Measurements from ENCODE around the gene CEP350. TPM values are rescaled to one million over a fixed set of nuclear protein-coding genes. Genes with fewer than 3 reads are reported as not detected.

The CEP350 gene
- total and polyA plus RNA-seq, 12 donors: 4.1 to 71.4 (median 42.4) TPM

DNA sequence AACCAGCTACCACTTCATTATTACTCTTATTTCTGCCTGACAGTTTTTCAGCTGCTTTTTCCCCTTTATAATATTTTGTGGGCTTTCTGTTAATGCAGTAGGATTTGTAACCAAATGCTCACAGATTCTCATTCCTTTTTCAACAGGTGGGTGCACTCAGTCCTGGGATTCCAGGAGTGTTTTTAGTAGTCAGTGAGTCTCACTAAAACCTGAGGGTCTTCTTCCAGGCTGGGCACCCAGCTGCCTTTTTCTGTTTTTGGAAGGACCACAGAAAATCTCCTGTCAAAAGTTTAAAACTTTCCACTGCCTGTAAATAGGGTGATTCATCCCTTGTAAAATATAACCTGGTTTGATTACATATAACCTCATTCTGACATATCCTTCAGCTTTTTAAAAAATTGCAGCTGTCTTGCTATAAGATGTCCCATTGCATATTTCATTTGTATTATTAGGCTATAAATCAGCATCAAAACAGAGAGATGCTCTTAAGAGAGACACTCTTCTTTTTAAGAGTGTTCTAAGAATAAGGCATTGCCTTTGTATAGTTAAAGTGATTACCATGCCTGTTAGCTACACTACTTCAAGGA lies 16.8 kb upstream of the CEP350 start:
- Histone ChIP-seq H3K9me3 (replicated peaks in 1 of 3) (no peaks in the 10 kb centered on the region), H3K4me1 (replicated peaks in 1 of 2) (peaks cover 0 to 8% of the 10 kb centered on the region in 2 donors), H3K27me3 (no peaks in the 10 kb centered on the region), H3K4me3 (no peak overlapping the region), H3K27ac (no peak overlapping the region), H3K36me3 (replicated peaks in 1 of 2) (no peaks in the 10 kb centered on the region)
- no peak for DNase-seq
- intact Hi-C loops (cut with DNase I): no loop called here
- TF ChIP-seq, protein P1, sequence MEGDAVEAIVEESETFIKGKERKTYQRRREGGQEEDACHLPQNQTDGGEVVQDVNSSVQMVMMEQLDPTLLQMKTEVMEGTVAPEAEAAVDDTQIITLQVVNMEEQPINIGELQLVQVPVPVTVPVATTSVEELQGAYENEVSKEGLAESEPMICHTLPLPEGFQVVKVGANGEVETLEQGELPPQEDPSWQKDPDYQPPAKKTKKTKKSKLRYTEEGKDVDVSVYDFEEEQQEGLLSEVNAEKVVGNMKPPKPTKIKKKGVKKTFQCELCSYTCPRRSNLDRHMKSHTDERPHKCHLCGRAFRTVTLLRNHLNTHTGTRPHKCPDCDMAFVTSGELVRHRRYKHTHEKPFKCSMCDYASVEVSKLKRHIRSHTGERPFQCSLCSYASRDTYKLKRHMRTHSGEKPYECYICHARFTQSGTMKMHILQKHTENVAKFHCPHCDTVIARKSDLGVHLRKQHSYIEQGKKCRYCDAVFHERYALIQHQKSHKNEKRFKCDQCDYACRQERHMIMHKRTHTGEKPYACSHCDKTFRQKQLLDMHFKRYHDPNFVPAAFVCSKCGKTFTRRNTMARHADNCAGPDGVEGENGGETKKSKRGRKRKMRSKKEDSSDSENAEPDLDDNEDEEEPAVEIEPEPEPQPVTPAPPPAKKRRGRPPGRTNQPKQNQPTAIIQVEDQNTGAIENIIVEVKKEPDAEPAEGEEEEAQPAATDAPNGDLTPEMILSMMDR (IDR thresholded peaks at IDR 0.05): no peak
- no peak for TF ChIP-seq POLR2A (IDR thresholded peaks at IDR 0.05)

DNA sequence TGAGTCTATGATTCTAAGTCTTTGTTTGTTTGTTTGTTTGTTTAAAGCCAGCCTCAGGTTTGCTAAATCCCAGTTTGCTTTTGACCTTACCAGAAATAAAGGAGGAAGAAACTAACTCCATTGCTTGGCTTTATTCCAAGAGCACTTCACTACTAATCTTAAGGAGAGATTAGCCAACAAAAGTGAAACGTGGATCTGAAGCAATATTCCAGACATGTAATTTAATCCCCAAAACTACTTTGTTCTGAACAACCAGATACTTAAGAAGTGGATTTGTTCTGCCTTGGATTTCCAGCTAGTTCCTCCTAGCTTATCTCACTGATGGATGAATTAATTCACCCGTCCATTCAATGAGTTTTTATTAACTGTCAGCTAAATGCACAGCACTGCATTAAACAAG lies 15.9 kb upstream of the CEP350 start:
- TF ChIP-seq, protein P1 (IDR thresholded peaks at IDR 0.05): no peak
- TF ChIP-seq POLR2A (IDR thresholded peaks at IDR 0.05): no peak

DNA sequence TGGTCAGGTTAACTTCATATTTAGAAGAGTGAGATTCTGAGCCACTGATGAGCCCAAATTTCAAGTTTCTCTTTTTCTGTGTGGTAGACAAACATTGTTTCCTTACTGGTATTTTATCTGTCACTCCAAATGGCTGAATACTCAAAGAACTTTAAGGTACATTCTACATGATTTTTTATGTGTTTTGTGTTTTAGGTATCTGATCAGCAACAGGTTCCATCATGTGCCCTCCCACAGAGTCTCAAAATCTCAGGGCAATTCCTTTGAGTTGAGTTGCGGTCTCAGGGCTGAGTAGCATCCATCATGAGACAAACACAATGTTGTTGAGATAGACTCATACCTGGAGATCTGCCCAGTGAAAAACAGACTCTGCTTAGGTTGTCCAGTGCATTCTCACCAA lies 14.7 kb upstream of the CEP350 start:
- Histone ChIP-seq H3K27me3 (no peaks in the 10 kb centered on the region), H3K27ac (no peak overlapping the region), H3K4me1 (replicated peaks in 1 of 2) (peaks cover 0 to 8% of the 10 kb centered on the region in 2 donors), H3K36me3 (replicated peaks in 1 of 2) (no peaks in the 10 kb centered on the region), H3K9me3 (replicated peaks in 1 of 3) (no peaks in the 10 kb centered on the region), H3K4me3 (no peak overlapping the region)
- DNase-seq: no peak
- intact Hi-C loops (cut with DNase I): no loop called here
- WGBS, 4 donors: 88 to 100% (median 94%) methylated on average over 1 of the region's 1 CpG
- TF ChIP-seq POLR2A (IDR thresholded peaks at IDR 0.05): no peak

More for the DNA sequence above, 15.9 kb upstream of the CEP350 start:
- Histone ChIP-seq H3K36me3 (replicated peaks in 1 of 2) (no peaks in the 10 kb centered on the region), H3K4me3 (no peak overlapping the region), H3K27ac (no peak overlapping the region), H3K9me3 (replicated peaks in 1 of 3) (no peaks in the 10 kb centered on the region), H3K27me3 (no peaks in the 10 kb centered on the region), H3K4me1 (replicated peaks in 1 of 2) (peaks cover 0 to 8% of the 10 kb centered on the region in 2 donors)
- intact Hi-C loops (cut with DNase I): no loop called here
- 21 to 33% (median 25%) methylated on average over 2 of the region's 2 CpGs for WGBS, 4 donors
- no peak for DNase-seq

DNA sequence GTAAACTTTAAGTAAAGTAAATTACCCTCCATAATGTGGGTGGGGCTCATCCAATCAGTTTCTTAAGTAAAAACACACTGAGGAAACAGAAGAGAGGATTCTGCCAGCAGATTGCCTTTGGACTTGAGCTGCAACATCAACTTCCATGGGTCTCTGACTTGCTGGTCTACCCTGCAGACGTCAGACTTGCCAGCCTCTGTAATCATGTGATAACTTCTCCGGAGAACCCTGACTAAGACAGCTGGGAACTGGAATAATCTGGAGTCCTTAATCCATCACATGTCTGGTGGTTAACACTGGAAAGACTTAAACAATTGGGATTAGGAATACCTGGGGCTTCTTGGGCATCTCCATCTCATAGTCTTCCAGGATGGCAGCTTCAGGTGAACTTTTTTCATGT lies 13.2 kb upstream of the CEP350 start:
- WGBS, 4 donors: 63 to 79% (median 69%) methylated on average over 2 of the region's 2 CpGs
- Histone ChIP-seq H3K27ac (no peak overlapping the region), H3K9me3 (replicated peaks in 1 of 3) (no peaks in the 10 kb centered on the region), H3K4me3 (no peak overlapping the region), H3K36me3 (replicated peaks in 1 of 2) (no peaks in the 10 kb centered on the region), H3K4me1 (replicated peaks in 1 of 2) (peaks cover 0 to 8% of the 10 kb centered on the region in 2 donors), H3K27me3 (no peaks in the 10 kb centered on the region)
- intact Hi-C loops (cut with DNase I): no loop called here
- DNase-seq: no peak
- no peak for TF ChIP-seq POLR2A (IDR thresholded peaks at IDR 0.05)
- TF ChIP-seq, protein P1 (IDR thresholded peaks at IDR 0.05): no peak

GRCh38 chr1:179950651-179951050 lies 4.0 kb upstream of the CEP350 start:
- WGBS, 4 donors: 70 to 89% (median 81%) methylated on average over 7 of the region's 7 CpGs
- intact Hi-C loops (cut with DNase I): loop anchor here in 1 of 2 donors (10.0 kb wide), 1 partner anchor 66 kb away; the partner anchor contains the start of gene TOR1AIP1
- DNase-seq: no peak
- peaks cover 0 to 11% of the 10 kb centered on the region in 2 donors for H3K4me1 ChIP-seq (replicated peaks in 1 of 2)
- H3K9me3 ChIP-seq (replicated peaks in 1 of 3): no peaks in the 10 kb centered on the region
- H3K36me3 ChIP-seq (replicated peaks in 1 of 2): no peaks in the 10 kb centered on the region
- TF ChIP-seq, protein P1 (IDR thresholded peaks at IDR 0.05): no peak
- no peak for TF ChIP-seq POLR2A (IDR thresholded peaks at IDR 0.05)
- H3K27ac ChIP-seq: no peak overlapping the region
- H3K27me3 ChIP-seq: no peaks in the 10 kb centered on the region
- H3K4me3 ChIP-seq: no peak overlapping the region

Measured in adrenal gland (tissue), 12 donors.